Fibroblast of mammary gland (primary cell): Measurements from ENCODE around the gene RNF11.

Experiments
- DNase-seq: peaks from one replicate; pipeline ENCODE4 v3.0.0-alpha.2; 2010; ENCODE audit warnings: low read depth
- H3K4me3 ChIP-seq: 2 replicates; pipeline ENCODE4 v1.5.1; 2011; ENCODE audit warnings: low read depth, mild to moderate bottlenecking, low read length, moderate library complexity; ENCODE audit not compliant: control insufficient read depth
- CTCF ChIP-seq: conservative IDR thresholded peaks from 2 replicates; pipeline ENCODE4 v1.5.1; 2011; ENCODE audit warnings: low read depth, low read length, inconsistent platforms; ENCODE audit not compliant: control insufficient read depth, insufficient read depth

RNF11 gene

GRCh38 chr1:51284487-51284954 lies 48.4 kb downstream of the RNF11 start:
- no peak overlapping the region for H3K4me3 ChIP-seq
- no peak for DNase-seq
- TF ChIP-seq CTCF, result no peak

GRCh38 chr1:51285055-51285454 lies 49.0 kb downstream of the RNF11 start:
- no peak for TF ChIP-seq CTCF
- DNase-seq, result no peak
- no peak overlapping the region for H3K4me3 ChIP-seq

- DNase-seq, result no peak
- no peak for TF ChIP-seq CTCF
- H3K4me3 ChIP-seq, result no peak overlapping the region
Observed at GRCh38 chr1:51287966-51288365, 51.9 kb downstream of the RNF11 start.

GRCh38 chr1:51288578-51288977 lies 52.5 kb downstream of the RNF11 start:
- H3K4me3 ChIP-seq, result no peak overlapping the region
- TF ChIP-seq CTCF, result no peak
- no peak for DNase-seq

GRCh38 chr1:51289676-51290488 lies 53.8 kb downstream of the RNF11 start:
- TF ChIP-seq CTCF, result no peak
- no peak overlapping the region for H3K4me3 ChIP-seq
- no peak for DNase-seq

- no peak for TF ChIP-seq CTCF
- DNase-seq, result no peak
- H3K4me3 ChIP-seq, result no peak overlapping the region
Observed at GRCh38 chr1:51290489-51290847, 54.4 kb downstream of the RNF11 start.
